GM12891 (cell line): ENCODE data around the gene IGF2BP1. TPM values are rescaled to one million over a fixed set of nuclear protein-coding genes. Genes with fewer than 3 reads are reported as not detected.

Experiments
- DNase-seq: peaks from one replicate; pipeline ENCODE4 v3.0.0; 2011; ENCODE audit warnings: low spot score; ENCODE audit not compliant: insufficient read length
- FAIRE-seq: peaks from 2 replicates; lab custom pipeline; 2011; peaks lifted over from hg19 to GRCh38; lab: Jason Lieb, UNC
- PAX5 ChIP-seq: IDR thresholded peaks from 2 replicates; pipeline ENCODE4 v1.6.1; 2011; ENCODE audit warnings: low read length, moderate library complexity, mild to moderate bottlenecking; ENCODE audit not compliant: insufficient read depth, severe bottlenecking
- POLR2A ChIP-seq: IDR thresholded peaks from 2 replicates; pipeline ENCODE4 v1.6.1; 2011; ENCODE audit warnings: low read depth, low read length, control low read depth
- POLR2AphosphoS5 ChIP-seq: IDR thresholded peaks from 2 replicates; pipeline ENCODE4 v1.6.1; 2011; ENCODE audit warnings: low read depth, low read length, control low read depth
- POU2F2 ChIP-seq: IDR thresholded peaks from 2 replicates; pipeline ENCODE4 v1.6.1; 2011; ENCODE audit warnings: low read depth, mild to moderate bottlenecking, control low read depth, low read length, moderate library complexity
- SPI1 ChIP-seq: IDR thresholded peaks from 2 replicates; pipeline ENCODE4 v1.6.1; 2011; ENCODE audit warnings: low read depth, low read length, control low read depth
- TAF1 ChIP-seq: IDR thresholded peaks from 2 replicates; pipeline ENCODE4 v1.6.1; 2011; ENCODE audit warnings: low read depth, low read length, control low read depth
- polyA plus RNA-seq: library from polyadenylated mRNA; unstranded; fragments of >200 nt; gene quantifications from one replicate; pipeline ENCODE4 v1.2.1, GENCODE V29; 2012; ENCODE audit warnings: low read depth, missing spikeins, inconsistent platforms; ENCODE audit not compliant: missing spikeins

IGF2BP1 gene
- 6.8 TPM for polyA plus RNA-seq

- FAIRE-seq (peak; percentile 57), DNase-seq (peak; percentile 45)
- TF ChIP-seq PAX5 (no peak), SPI1 (no peak), POLR2A (no peak), TAF1 (no peak), POLR2AphosphoS5 (no peak), POU2F2 (no peak)
Measured at GRCh38 chr17:48997103-48997826, at the start of gene IGF2BP1. Gene IGF2BP1, plus strand, starts transcription at chr17:48997385. Its CDS starts 361 bp downstream, at chr17:48997746.

GRCh38 chr17:48951572-48951971 lies 45.6 kb upstream of the IGF2BP1 start:
- no peak for TF ChIP-seq POLR2A
- no peak for TF ChIP-seq SPI1
- TF ChIP-seq PAX5 = no peak
- TF ChIP-seq POU2F2 = no peak
- FAIRE-seq = no peak

GRCh38 chr17:48952904-48953303 lies 44.3 kb upstream of the IGF2BP1 start:
- FAIRE-seq = peak; percentile 58

More at GRCh38 chr17:48951572-48951971, 45.6 kb upstream of the IGF2BP1 start:
- DNase-seq = no peak

GRCh38 chr17:48954300-48954755 lies 42.9 kb upstream of the IGF2BP1 start:
- no peak for FAIRE-seq
- TF ChIP-seq TAF1 (no peak), SPI1 (no peak), POLR2AphosphoS5 (no peak)
- DNase-seq = no peak

More at GRCh38 chr17:48952904-48953303, 44.3 kb upstream of the IGF2BP1 start:
- no peak for TF ChIP-seq SPI1
- no peak for TF ChIP-seq TAF1
- TF ChIP-seq POU2F2 = no peak
- no peak for TF ChIP-seq POLR2A
- no peak for TF ChIP-seq PAX5
- no peak for TF ChIP-seq POLR2AphosphoS5
- no peak for DNase-seq

GRCh38 chr17:48960834-48961515 lies 36.2 kb upstream of the IGF2BP1 start:
- DNase-seq (no peak), FAIRE-seq (no peak)
- TF ChIP-seq TAF1 (no peak), PAX5 (no peak), POLR2AphosphoS5 (no peak), POU2F2 (no peak), SPI1 (no peak), POLR2A (no peak)

GRCh38 chr17:48961516-48962233 lies 35.5 kb upstream of the IGF2BP1 start:
- DNase-seq (no peak), FAIRE-seq (no peak)
- TF ChIP-seq POU2F2 (no peak), TAF1 (no peak), POLR2AphosphoS5 (no peak), SPI1 (no peak), PAX5 (no peak), POLR2A (no peak)

- no peak for TF ChIP-seq PAX5
- no peak for TF ChIP-seq POU2F2
- no peak for TF ChIP-seq POLR2AphosphoS5
- no peak for TF ChIP-seq POLR2A
- FAIRE-seq = no peak
Measured at GRCh38 chr17:48970224-48970623, 27.0 kb upstream of the IGF2BP1 start.

GRCh38 chr17:48970865-48971687 lies 26.1 kb upstream of the IGF2BP1 start:
- TF ChIP-seq POU2F2 (no peak), POLR2AphosphoS5 (no peak), SPI1 (no peak), TAF1 (no peak), PAX5 (no peak), POLR2A (no peak)
- no peak for DNase-seq
- FAIRE-seq = no peak

More at GRCh38 chr17:48970224-48970623, 27.0 kb upstream of the IGF2BP1 start:
- no peak for DNase-seq

GRCh38 chr17:48972749-48973097 lies 24.5 kb upstream of the IGF2BP1 start:
- FAIRE-seq = no peak
- no peak for DNase-seq
- TF ChIP-seq PAX5 = no peak
- no peak for TF ChIP-seq POLR2AphosphoS5
- TF ChIP-seq SPI1 = no peak
- TF ChIP-seq POLR2A = no peak
- no peak for TF ChIP-seq POU2F2
- TF ChIP-seq TAF1 = no peak
